22Rv1 (cell line): ENCODE results near the gene MSRB1.

Source experiments
- ZFX ChIP-seq: fragments of 450-650 bp; IDR thresholded peaks from 2 replicates; pipeline ENCODE4 v1.6.1; 2017; ENCODE audit warnings: antibody characterized with exemption, borderline replicate concordance
- TF ChIP-seq, protein P1 (sequence below): fragments of 450-650 bp; IDR thresholded peaks from 2 replicates; pipeline ENCODE4 v1.5.1; 2017; ENCODE audit warnings: mild to moderate bottlenecking

DNA sequence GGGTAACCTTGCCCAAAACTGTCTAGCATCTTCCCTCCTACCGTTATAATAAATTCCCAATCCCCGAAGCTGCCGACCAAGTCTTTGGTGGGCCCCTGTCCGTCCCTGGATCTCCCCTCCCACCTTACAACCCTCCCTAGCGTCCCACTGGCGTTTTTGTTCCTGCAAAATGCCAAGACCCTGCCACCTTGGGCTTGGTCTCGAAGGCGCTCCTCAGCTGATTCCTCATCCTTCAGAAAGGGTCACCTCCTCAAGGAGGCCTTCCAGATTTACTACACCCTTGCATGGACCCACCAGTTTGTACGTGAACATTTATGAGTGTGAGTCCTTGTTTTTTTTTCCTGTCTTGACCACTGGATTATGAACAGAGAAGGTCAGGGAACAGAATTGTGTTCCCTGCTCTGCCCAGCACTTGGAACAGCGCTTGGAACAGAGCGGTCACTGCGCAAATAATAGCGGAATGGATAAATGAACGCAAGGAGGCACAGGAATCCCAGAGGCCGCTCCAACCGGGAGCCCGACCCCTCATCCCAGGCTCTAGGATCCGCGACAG, 40.1 kb upstream of the MSRB1 start:
- TF ChIP-seq, protein P1, sequence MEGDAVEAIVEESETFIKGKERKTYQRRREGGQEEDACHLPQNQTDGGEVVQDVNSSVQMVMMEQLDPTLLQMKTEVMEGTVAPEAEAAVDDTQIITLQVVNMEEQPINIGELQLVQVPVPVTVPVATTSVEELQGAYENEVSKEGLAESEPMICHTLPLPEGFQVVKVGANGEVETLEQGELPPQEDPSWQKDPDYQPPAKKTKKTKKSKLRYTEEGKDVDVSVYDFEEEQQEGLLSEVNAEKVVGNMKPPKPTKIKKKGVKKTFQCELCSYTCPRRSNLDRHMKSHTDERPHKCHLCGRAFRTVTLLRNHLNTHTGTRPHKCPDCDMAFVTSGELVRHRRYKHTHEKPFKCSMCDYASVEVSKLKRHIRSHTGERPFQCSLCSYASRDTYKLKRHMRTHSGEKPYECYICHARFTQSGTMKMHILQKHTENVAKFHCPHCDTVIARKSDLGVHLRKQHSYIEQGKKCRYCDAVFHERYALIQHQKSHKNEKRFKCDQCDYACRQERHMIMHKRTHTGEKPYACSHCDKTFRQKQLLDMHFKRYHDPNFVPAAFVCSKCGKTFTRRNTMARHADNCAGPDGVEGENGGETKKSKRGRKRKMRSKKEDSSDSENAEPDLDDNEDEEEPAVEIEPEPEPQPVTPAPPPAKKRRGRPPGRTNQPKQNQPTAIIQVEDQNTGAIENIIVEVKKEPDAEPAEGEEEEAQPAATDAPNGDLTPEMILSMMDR, result no peak
- TF ChIP-seq ZFX, result no peak
